Stimulated activated CD4-positive, alpha-beta T cell treated with anti-CD3 and anti-CD28 coated beads, TNF-alpha, amount 100 ng/mL, for 24 hours (primary cell): ENCODE measurements around the gene PTCD1.

Experiments
- DNase-seq, 3 experiments: peaks; one replicate each; pipeline ENCODE4 v3.0.0-alpha.2; 2020; ENCODE audit warnings: low read depth in 3 of 3

PTCD1 gene

DNA sequence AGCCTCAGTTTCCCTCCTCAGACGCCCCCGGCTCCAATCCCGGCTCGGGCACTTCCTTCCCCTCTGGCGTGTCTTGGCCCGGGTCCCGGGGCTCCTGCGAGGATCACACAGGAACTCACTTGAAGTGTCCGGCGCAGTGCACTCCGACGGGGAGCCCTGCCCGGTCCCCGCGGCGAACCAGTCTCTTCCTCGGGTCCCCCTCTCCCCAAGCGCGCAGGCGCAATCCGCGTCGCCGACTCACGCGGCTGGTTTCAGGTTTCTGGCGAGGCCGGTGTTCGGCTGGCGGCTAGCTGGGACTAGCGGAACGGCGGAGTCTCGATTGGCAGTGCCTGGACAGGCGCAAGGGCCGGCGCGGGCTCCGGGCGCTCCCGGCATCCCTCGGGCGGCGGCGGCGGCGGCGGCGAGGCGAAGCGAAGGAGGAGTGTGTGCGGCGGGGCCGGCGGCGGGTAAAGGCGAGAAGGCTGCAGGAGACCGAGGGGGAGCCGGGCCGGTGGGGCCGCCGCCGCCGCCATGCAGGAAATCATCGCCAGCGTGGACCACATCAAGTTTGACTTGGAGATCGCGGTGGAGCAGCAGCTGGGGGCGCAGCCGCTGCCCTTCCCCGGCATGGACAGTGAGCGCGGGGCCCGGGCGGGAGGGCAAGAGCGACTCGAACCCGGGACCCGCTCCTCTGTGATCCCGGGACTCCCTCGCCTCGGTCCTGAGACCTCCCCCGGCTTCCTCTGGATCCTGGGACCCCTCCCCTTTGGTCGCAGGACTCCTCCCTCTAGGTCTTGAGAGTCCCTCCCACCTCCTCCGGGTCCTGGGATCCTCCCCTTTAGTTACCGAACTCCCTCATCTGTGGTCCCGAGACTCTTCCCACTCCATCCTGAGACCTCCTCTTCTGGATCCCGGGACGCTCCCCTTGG is at the start of gene PTCD1, which contains the start of gene CPSF4:
Gene PTCD1, minus strand, starts transcription at position 226 of the 908 bp plus-strand sequence. CDS start 3,556 bp downstream, outside the sequence.
Gene CPSF4, plus strand, starts transcription at position 371 of the 908 bp plus-strand sequence. Its CDS starts 140 bp downstream, at position 511.
- DNase-seq, result peak; percentile 87 to 94 (median 90)

- no peak for DNase-seq
These were observed 46.5 kb upstream of the PTCD1 start for GRCh38 chr7:99485094-99485493.

- no peak for DNase-seq
These were observed 40.2 kb upstream of the PTCD1 start for GRCh38 chr7:99478464-99479440.

GRCh38 chr7:99476107-99476506 is 37.5 kb upstream of the PTCD1 start:
- no peak for DNase-seq

- no peak for DNase-seq
These were observed 34.7 kb upstream of the PTCD1 start for GRCh38 chr7:99473315-99473596.

GRCh38 chr7:99472561-99473314 is 34.1 kb upstream of the PTCD1 start, which contains the start of gene ZNF789:
Gene ZNF789 (plus strand): TSS chr7:99472890. CDS start chr7:99476457, 3,567 bp downstream.
- peak; percentile 96 to 98 (median 97) for DNase-seq

DNA sequence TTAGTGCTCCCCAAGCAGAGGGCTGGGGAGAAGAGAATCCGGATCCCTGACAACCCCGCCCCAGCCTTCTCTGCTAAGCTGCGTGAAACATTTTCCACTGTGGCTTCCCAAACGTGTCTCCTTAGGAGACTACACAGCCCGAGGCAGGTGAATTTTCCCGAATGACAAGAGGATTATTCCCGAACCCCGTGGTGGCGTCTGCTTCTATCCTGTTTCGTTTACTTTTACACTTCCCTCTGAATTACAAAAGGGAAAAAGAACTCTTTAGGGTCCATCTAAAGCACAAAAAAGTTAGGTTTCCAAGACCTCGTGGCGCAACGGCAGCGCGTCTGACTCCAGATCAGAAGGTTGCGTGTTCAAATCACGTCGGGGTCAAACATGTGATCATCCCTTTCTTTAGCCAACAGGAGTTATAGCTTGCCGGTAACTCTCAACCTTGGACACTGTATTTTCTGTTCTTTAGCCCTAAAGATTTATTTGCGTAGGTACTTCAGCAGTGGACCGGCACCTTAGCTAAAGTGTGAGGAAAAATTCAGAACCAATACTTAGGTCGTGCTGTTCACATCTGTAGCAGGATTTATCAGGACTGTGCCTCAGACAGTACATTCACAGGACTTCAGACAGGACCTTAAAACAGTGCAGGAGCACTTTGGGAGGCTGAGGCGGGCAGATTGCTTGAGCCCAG is 30.9 kb upstream of the PTCD1 start:
- DNase-seq, result no peak

DNA sequence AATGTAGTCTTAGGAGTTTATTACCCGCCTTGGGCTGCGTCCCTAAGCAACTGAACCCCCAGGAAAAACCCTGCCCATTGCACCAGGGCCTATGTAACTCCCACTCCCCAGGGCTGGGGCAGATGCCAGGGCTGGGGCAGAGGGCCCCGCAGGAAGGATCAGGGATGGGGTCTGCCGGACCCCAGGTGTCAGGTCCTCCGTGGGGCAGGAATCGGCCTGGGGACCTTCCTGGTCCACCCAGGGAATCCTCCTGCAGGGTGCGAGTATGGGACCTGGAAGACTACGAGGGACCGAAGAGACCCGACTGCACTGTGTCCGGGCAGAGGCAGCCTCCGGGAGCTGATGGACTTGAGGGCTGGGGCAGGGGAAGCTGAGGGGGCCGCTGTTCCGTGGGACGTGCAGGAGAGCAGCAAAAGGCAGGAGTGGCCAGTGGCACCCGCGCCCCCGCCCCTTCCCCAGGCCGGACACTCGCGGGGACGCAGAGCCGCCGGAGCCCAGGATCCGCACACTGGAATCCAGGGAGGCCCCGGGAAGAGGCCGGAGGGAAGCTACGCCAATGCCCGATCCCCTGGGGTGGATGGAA is 29.8 kb upstream of the PTCD1 start:
- no peak for DNase-seq

DNA sequence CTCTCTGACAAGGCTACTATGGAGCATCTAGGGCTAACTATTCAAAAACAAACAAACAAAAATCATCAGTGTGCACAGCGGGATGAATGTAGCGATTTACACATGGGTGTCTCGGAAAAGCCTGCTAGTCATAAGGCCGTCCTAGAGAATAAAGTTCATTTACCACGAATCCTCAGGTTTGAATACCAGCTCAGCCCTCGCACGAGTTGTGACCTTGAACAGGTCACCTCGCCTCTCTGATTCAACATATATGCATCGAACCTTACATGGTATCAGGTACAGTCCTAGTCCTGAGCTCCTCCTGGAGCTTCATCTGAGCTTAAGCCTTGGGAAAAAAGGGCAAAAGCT is 26.8 kb upstream of the PTCD1 start:
- DNase-seq, result no peak

DNA sequence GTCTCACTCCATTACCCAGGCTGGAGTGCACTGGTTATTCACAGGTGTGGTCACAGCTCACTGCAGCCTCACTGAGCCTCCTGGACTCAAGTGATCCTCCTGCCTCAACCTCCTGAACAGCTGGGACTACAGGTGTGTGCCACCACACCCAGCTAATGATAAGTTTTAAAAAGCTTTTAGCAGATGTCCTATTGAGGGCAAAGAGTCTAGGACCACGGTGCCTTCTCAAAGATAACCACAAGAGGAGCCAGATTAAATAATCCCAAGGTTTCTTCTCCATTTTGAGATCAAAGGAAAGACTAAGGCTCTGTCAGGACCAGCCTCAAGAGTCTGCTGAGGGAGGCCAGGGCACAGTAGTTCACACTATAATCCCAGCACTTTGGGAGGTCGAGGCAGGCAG is 22.6 kb upstream of the PTCD1 start:
- DNase-seq, result no peak

DNA sequence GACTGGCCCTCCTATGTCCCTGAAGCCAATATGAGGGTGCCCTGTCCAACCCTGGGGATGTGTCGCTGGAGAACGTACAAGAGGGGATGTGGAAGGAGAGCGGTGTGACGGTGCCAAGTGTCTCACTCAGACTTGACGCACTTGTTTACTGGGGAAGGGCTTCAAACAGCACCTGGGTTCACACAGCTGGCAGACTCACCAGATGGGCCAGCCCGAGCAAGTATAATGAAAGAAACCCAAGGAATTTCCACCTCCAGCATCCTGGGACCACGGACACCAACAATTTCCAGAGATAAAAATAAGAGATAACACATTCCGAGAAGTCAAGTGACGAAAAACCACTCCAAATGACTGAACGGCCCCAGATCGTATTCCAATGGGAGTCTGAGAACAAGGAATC is 22.1 kb upstream of the PTCD1 start:
- no peak for DNase-seq

- DNase-seq, result no peak
These were observed 20.5 kb upstream of the PTCD1 start for GRCh38 chr7:99459087-99459486.

DNA sequence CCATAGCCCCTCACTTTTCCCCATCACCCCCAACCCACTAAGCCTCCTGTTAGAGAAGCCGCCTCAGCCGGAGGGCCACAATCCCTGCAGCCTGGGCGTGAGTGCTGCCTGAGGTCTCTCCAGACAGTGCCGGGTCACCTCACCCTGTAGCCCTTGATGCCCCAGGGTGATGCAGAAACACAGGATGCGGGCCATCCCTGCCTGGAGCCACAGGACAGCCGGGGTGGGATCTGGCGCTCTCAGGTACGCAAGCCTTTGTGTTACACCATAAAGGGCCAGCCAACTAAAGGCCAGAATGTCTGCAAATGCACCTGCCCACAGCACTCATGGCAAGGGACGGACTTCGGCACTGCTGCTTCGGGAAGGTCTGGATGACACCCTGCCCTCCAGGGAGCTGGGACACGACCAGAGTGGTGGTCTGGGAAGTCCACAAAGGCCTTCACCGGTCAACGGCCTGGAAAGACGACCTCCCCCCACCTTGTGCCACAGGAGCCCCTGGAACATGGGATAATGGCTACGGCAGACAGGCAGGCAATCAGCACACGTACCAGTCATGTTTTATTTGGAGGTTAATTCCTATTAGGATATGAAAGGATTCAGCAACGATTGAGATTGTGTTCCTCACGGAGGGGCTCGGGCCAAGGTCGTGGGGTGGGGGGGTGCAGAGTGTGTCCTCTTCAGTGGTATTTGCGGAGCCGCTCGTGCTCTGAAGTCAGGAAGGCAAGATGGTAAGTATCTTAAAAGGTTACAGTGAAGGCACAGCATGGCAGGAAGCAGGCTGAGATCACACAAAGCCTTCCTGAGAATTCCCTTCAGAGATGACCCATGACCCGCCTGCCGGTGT is 19.3 kb upstream of the PTCD1 start:
- no peak for DNase-seq

GRCh38 chr7:99457050-99457649 is 18.6 kb upstream of the PTCD1 start:
- no peak for DNase-seq

GRCh38 chr7:99456288-99456687 is 17.7 kb upstream of the PTCD1 start:
- no peak for DNase-seq

GRCh38 chr7:99455874-99456273 is 17.3 kb upstream of the PTCD1 start:
- no peak for DNase-seq

- DNase-seq, result no peak
These were observed 14.5 kb upstream of the PTCD1 start for GRCh38 chr7:99453105-99453504.

DNA sequence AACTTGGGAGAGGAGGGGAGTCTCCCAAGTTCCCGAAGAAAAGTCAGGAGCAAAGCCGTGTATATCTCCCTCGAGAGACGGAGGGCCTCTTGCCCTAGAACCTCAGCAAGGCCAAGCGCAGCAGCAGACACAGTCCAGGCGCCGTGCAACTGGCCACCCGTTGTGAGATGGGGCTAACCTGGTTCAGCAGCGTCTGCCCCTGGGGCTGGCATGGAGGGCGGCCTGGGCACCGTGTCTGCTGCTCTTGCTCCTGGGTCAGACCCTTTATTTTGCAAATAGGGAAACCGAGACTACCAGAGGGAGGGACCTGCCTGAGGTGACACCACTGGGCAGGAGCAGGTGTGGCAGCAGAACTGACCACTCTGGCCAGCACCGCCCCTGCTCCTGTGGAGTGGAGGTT is 13.9 kb upstream of the PTCD1 start:
- DNase-seq, result no peak

DNA sequence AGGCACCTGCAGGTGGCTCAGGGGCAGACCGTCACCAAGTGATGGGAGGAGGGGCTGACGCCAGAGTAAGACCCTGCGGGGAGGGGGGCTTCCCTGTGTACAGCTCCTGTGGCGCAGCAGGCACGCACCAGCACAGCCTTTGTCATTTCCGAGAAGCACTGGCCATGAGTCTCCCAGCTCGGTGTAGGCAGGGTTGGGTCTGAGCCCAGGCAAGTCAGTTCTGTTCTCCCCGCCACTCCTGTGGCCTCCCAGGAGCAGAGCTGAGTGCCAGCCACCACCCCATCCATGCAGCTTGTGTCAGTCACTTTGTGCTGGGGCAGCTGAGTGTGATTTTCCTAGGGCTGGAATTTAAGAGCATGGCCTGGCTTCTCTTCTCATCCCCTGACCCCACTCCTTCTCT is 13.3 kb upstream of the PTCD1 start:
- no peak for DNase-seq
